Endothelial cell (in vitro differentiated cells): ENCODE results near the gene EPHA2. TPM values are rescaled to one million over a fixed set of nuclear protein-coding genes. Genes with fewer than 3 reads are reported as not detected.

Source experiments
- DNase-seq: peaks from one replicate; pipeline ENCODE4 v3.0.0; 2021; ENCODE audit warnings: low spot score
- H3K27ac Mint-ChIP-seq: one replicate; pipeline ENCODE4 v1.8.0; 2021; ENCODE audit warnings: mixed read lengths, inconsistent platforms; ENCODE audit not compliant: unreplicated experiment
- H3K27me3 Mint-ChIP-seq: one replicate; pipeline ENCODE4 v1.8.0; 2021; ENCODE audit warnings: mild to moderate bottlenecking, moderate library complexity, mixed read lengths, inconsistent platforms; ENCODE audit not compliant: unreplicated experiment
- H3K36me3 Mint-ChIP-seq: one replicate; pipeline ENCODE4 v1.8.0; 2021; ENCODE audit warnings: mild to moderate bottlenecking, low read depth, mixed read lengths, inconsistent platforms; ENCODE audit not compliant: unreplicated experiment
- H3K4me1 Mint-ChIP-seq: one replicate; pipeline ENCODE4 v1.8.0; 2021; ENCODE audit warnings: mild to moderate bottlenecking, mixed read lengths, inconsistent platforms; ENCODE audit not compliant: unreplicated experiment
- H3K4me3 Mint-ChIP-seq: one replicate; pipeline ENCODE4 v1.8.0; 2021; ENCODE audit warnings: mild to moderate bottlenecking, mixed read lengths, inconsistent platforms; ENCODE audit not compliant: unreplicated experiment
- H3K9me3 Mint-ChIP-seq: one replicate; pipeline ENCODE4 v1.8.0; 2021; ENCODE audit warnings: mixed read lengths, inconsistent platforms; ENCODE audit not compliant: unreplicated experiment
- CTCF ChIP-seq: fragments of 200-600 bp; sonication (generic); IDR thresholded peaks from one replicate; pipeline ENCODE4 v1.5.0; 2021; ENCODE audit warnings: antibody characterized with exemption; ENCODE audit not compliant: unreplicated experiment
- total RNA-seq: library from RNA; stranded (reverse); fragmentation: NEBNext Ultra II Directional; extraction: Animal tissue kit (Norgen Biotek cat#: 25700); gene quantifications from one replicate; pipeline ENCODE4 v1.2.1, GENCODE V29; 2021; ENCODE audit not compliant: unreplicated experiment

Gene EPHA2
- total RNA-seq, 1 donor from 2014 or later: 109 TPM

GRCh38 chr1:16141573-16142336, 14.1 kb downstream of the EPHA2 start:
- Mint-ChIP-seq H3K36me3 (peaks cover 36% of the 10 kb centered on the region), H3K27me3 (peaks cover 12% of the 10 kb centered on the region), H3K9me3 (no peaks in the 10 kb centered on the region), H3K4me3 (peak overlapping the region; percentile 33), H3K27ac (peak overlapping the region; percentile 74), H3K4me1 (peaks cover 62% of the 10 kb centered on the region)
- no peak for DNase-seq
- TF ChIP-seq CTCF: no peak

GRCh38 chr1:16140068-16140596, 15.7 kb downstream of the EPHA2 start:
- no peak overlapping the region for H3K4me3 Mint-ChIP-seq
- H3K27ac Mint-ChIP-seq: peak overlapping the region; percentile 52
- no peak for DNase-seq
- peaks cover 33% of the 10 kb centered on the region for H3K36me3 Mint-ChIP-seq
- H3K27me3 Mint-ChIP-seq: peaks cover 5% of the 10 kb centered on the region
- H3K4me1 Mint-ChIP-seq: peaks cover 54% of the 10 kb centered on the region
- no peak for TF ChIP-seq CTCF
- no peaks in the 10 kb centered on the region for H3K9me3 Mint-ChIP-seq

GRCh38 chr1:16139473-16139962, 16.4 kb downstream of the EPHA2 start:
- H3K36me3 Mint-ChIP-seq: peaks cover 38% of the 10 kb centered on the region
- H3K27ac Mint-ChIP-seq: peak overlapping the region; percentile 76
- peaks cover 49% of the 10 kb centered on the region for H3K4me1 Mint-ChIP-seq
- peaks cover 5% of the 10 kb centered on the region for H3K27me3 Mint-ChIP-seq
- DNase-seq: no peak
- H3K9me3 Mint-ChIP-seq: no peaks in the 10 kb centered on the region
- H3K4me3 Mint-ChIP-seq: peak overlapping the region; percentile 7
- TF ChIP-seq CTCF: no peak

GRCh38 chr1:16138772-16139221, 17.1 kb downstream of the EPHA2 start:
- Mint-ChIP-seq H3K36me3 (peaks cover 42% of the 10 kb centered on the region), H3K9me3 (no peaks in the 10 kb centered on the region), H3K4me3 (peak overlapping the region; percentile 7)

More at GRCh38 chr1:16138772-16139221, 17.1 kb downstream of the EPHA2 start:
- Mint-ChIP-seq H3K27me3 (peaks cover 10% of the 10 kb centered on the region), H3K27ac (peak overlapping the region; percentile 90), H3K4me1 (peaks cover 47% of the 10 kb centered on the region)
- TF ChIP-seq CTCF: no peak
- peak; percentile 64 for DNase-seq
